T-helper 2 cell treated with Interferon-gamma antibody and Interleukin-4, amounts not matched to agents 5 μg/mL and 100 μg/mL, for 36 hours (primary cell): ENCODE measurements around the gene SOS2.

Experiments used
- DNase-seq: peaks from one replicate; pipeline ENCODE4 v3.0.0; 2021; ENCODE audit warnings: low spot score
- H3K27ac Mint-ChIP-seq: one replicate; pipeline ENCODE4 v1.8.0; 2021; ENCODE audit warnings: mild to moderate bottlenecking, mixed read lengths
- H3K27me3 Mint-ChIP-seq: one replicate; pipeline ENCODE4 v1.8.0; 2021; ENCODE audit warnings: low read depth, mixed read lengths
- H3K36me3 Mint-ChIP-seq: one replicate; pipeline ENCODE4 v1.8.0; 2021; ENCODE audit warnings: low read depth, mixed read lengths
- H3K4me1 Mint-ChIP-seq: one replicate; pipeline ENCODE4 v1.8.0; 2021; ENCODE audit warnings: low read depth, mixed read lengths
- H3K4me3 Mint-ChIP-seq: one replicate; pipeline ENCODE4 v1.8.0; 2022; ENCODE audit warnings: mild to moderate bottlenecking, moderate library complexity, mixed read lengths
- H3K9me3 Mint-ChIP-seq: one replicate; pipeline ENCODE4 v1.8.0; 2021; ENCODE audit warnings: mixed read lengths

The SOS2 gene

GRCh38 chr14:50117456-50117855, 113.9 kb downstream of the SOS2 start:
- Mint-ChIP-seq H3K4me3 (no peak overlapping the region), H3K27ac (no peak overlapping the region)

GRCh38 chr14:50116966-50117365, 114.4 kb downstream of the SOS2 start:
- H3K36me3 Mint-ChIP-seq = peaks cover 32% of the 10 kb centered on the region
- H3K4me3 Mint-ChIP-seq = peak overlapping the region; percentile 96
- H3K4me1 Mint-ChIP-seq = peaks cover 17% of the 10 kb centered on the region
- no peaks in the 10 kb centered on the region for H3K27me3 Mint-ChIP-seq
- H3K9me3 Mint-ChIP-seq = no peaks in the 10 kb centered on the region
- no peak for DNase-seq
- peak overlapping the region; percentile 99 for H3K27ac Mint-ChIP-seq

More at GRCh38 chr14:50117456-50117855, 113.9 kb downstream of the SOS2 start:
- no peaks in the 10 kb centered on the region for H3K9me3 Mint-ChIP-seq
- DNase-seq = no peak
- H3K4me1 Mint-ChIP-seq = peaks cover 17% of the 10 kb centered on the region
- no peaks in the 10 kb centered on the region for H3K27me3 Mint-ChIP-seq
- peaks cover 29% of the 10 kb centered on the region for H3K36me3 Mint-ChIP-seq

DNA sequence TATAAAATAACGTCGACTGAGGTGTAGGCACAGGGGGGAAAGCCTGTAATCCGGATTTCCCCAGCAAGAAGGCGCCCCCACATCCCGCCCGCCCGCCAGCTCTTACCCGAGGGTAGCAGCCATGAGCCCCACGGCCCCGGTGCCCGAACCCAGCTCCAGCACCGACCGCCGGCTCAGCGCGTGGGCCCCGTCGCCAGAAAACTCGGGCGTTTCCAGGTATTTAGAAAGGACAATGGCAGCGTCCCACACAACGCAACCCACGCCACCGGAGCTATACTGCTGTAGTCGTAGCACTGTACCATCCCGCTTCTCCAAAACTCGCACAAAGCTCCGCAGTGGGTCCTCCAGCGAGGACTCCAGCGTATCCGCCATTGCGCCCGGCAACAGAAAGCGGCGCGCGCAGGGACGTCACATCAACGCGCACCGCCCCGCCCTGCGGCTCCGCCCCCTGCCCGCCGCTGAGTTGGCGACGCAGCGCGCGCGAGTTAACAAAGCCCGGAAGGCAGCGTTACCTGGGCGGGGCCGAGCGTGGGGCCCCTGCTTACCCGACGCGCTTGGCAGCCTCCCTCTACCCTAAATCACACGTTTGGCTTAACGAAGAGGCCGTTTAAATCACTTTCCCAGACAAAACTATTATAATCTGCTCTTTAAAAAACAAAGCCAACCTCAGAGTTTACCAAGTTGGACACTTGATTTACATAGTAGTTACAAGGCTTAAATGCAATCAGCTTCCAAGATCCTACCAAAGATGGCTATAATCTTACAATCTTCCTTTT, 115.0 kb downstream of the SOS2 start, which contains the start of gene VCPKMT:
VCPKMT (minus strand) TSS at position 392 of the 776 bp plus-strand sequence; CDS start at position 372, 20 bp downstream.
- H3K36me3 Mint-ChIP-seq = peaks cover 34% of the 10 kb centered on the region
- DNase-seq = peak; percentile 97
- peak within 1 kb of the TSS; percentile 96 for H3K4me3 Mint-ChIP-seq
- H3K9me3 Mint-ChIP-seq = no peaks in the 10 kb centered on the region
- H3K27ac Mint-ChIP-seq = peak within 1 kb of the TSS; percentile 99
- peaks cover 17% of the 10 kb centered on the region for H3K4me1 Mint-ChIP-seq
- H3K27me3 Mint-ChIP-seq = no peaks in the 10 kb centered on the region

DNA sequence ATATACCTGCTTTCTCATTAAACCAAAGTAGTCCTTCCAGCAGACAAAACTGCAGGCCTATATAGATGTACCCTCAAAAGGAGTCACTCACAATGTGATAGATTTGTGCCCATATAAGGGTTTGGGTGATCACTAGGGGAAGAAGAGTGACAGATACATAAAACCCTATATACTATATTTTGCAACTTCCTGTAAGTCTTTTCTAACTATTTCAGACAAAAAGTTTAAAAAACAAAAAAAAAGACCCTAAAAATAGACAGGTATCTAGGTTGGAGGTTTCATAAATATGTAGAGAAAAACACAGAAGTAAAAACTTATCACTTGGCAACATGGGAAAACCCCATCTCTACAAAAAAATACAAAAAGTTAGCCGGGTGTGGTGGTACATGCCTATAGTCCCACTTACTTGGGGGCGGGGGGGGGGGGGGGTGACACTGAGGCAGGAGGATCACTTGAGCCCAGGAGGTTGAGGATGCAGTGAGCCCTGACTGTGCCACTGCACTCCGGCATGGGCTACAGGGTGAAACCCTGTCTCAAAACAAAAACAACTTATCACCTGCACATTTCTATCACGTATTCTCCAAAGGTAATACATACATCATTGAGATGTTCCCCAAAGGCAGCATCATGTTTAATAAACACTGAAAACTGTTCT, 117.9 kb downstream of the SOS2 start:
- peaks cover 19% of the 10 kb centered on the region for H3K4me1 Mint-ChIP-seq
- DNase-seq = no peak
- no peaks in the 10 kb centered on the region for H3K9me3 Mint-ChIP-seq
- no peak overlapping the region for H3K4me3 Mint-ChIP-seq
- peak overlapping the region; percentile 21 for H3K27ac Mint-ChIP-seq
- H3K36me3 Mint-ChIP-seq = peaks cover 50% of the 10 kb centered on the region
- H3K27me3 Mint-ChIP-seq = no peaks in the 10 kb centered on the region

- Mint-ChIP-seq H3K36me3 (peaks cover 47% of the 10 kb centered on the region), H3K4me1 (peaks cover 12% of the 10 kb centered on the region), H3K9me3 (no peaks in the 10 kb centered on the region), H3K27ac (no peak overlapping the region), H3K27me3 (no peaks in the 10 kb centered on the region), H3K4me3 (no peak overlapping the region)
- DNase-seq = no peak
These were observed 120.9 kb downstream of the SOS2 start for GRCh38 chr14:50110323-50111037.

DNA sequence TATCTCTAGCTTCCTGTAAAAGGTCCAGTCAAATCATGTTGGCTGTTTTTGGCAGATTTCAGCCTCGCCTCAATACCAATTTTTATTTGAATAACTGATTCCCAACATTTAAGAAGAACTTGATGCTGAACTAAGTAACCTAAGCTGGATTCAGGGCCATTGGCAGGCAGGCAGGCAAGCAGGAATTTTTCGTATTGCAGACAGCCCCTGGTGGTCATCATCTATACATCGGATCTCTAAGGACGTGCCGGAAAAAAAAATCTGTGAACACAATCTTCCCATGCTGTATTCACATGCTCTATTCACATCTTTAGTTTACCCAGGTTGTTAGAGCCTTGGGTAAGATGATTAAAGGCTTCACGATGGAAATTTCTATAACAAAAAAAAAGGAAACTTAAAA, 122.0 kb downstream of the SOS2 start:
- Mint-ChIP-seq H3K27ac (no peak overlapping the region), H3K36me3 (peaks cover 43% of the 10 kb centered on the region), H3K9me3 (no peaks in the 10 kb centered on the region), H3K4me1 (peaks cover 10% of the 10 kb centered on the region), H3K4me3 (no peak overlapping the region), H3K27me3 (no peaks in the 10 kb centered on the region)
- DNase-seq = no peak

- H3K9me3 Mint-ChIP-seq = no peaks in the 10 kb centered on the region
- H3K27me3 Mint-ChIP-seq = no peaks in the 10 kb centered on the region
- no peak overlapping the region for H3K4me3 Mint-ChIP-seq
- peaks cover 38% of the 10 kb centered on the region for H3K36me3 Mint-ChIP-seq
- H3K27ac Mint-ChIP-seq = no peak overlapping the region
- no peak for DNase-seq
- peaks cover 15% of the 10 kb centered on the region for H3K4me1 Mint-ChIP-seq
These were observed 123.5 kb downstream of the SOS2 start for GRCh38 chr14:50107850-50108249.

GRCh38 chr14:50106178-50106577, 125.2 kb downstream of the SOS2 start:
- Mint-ChIP-seq H3K4me3 (no peak overlapping the region), H3K9me3 (no peaks in the 10 kb centered on the region), H3K27me3 (no peaks in the 10 kb centered on the region), H3K27ac (no peak overlapping the region), H3K4me1 (peaks cover 15% of the 10 kb centered on the region), H3K36me3 (peaks cover 31% of the 10 kb centered on the region)
- DNase-seq = no peak

DNA sequence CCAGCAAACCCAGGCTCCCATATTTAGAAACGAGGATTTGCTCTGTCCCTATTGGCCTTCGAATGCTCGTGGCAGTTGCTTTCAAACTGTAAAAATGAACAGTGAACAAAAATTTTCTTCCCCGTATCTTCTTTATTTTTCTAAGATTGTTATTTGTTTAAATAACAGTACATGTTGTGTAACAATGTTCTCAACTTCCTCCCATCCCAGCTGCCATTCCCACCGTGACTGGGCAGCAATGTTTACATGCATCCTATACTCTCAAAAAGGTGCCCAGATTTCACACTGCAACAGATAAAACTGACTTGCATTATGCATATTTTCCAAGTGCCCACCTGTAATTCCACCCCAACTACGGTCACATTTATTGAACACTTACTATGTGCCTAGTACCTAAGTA, 127.8 kb downstream of the SOS2 start:
- Mint-ChIP-seq H3K27me3 (no peaks in the 10 kb centered on the region), H3K4me3 (peak overlapping the region; percentile 55), H3K4me1 (peaks cover 32% of the 10 kb centered on the region), H3K36me3 (peaks cover 17% of the 10 kb centered on the region), H3K9me3 (no peaks in the 10 kb centered on the region), H3K27ac (peak overlapping the region; percentile 56)
- DNase-seq = no peak

GRCh38 chr14:50101417-50101816, 130.0 kb downstream of the SOS2 start:
- Mint-ChIP-seq H3K36me3 (peaks cover 11% of the 10 kb centered on the region), H3K4me3 (no peak overlapping the region), H3K4me1 (peaks cover 39% of the 10 kb centered on the region), H3K9me3 (no peaks in the 10 kb centered on the region), H3K27me3 (peaks cover 4% of the 10 kb centered on the region), H3K27ac (no peak overlapping the region)
- no peak for DNase-seq

GRCh38 chr14:50100805-50101204, 130.6 kb downstream of the SOS2 start:
- Mint-ChIP-seq H3K27ac (no peak overlapping the region), H3K27me3 (peaks cover 4% of the 10 kb centered on the region), H3K4me3 (no peak overlapping the region), H3K36me3 (peaks cover 13% of the 10 kb centered on the region), H3K9me3 (peaks cover 1% of the 10 kb centered on the region), H3K4me1 (peaks cover 45% of the 10 kb centered on the region)
- no peak for DNase-seq

GRCh38 chr14:50099335-50099734, 132.0 kb downstream of the SOS2 start:
- DNase-seq = no peak
- peaks cover 48% of the 10 kb centered on the region for H3K4me1 Mint-ChIP-seq
- H3K9me3 Mint-ChIP-seq = peaks cover 3% of the 10 kb centered on the region
- no peak overlapping the region for H3K27ac Mint-ChIP-seq
- peaks cover 4% of the 10 kb centered on the region for H3K27me3 Mint-ChIP-seq
- peaks cover 14% of the 10 kb centered on the region for H3K36me3 Mint-ChIP-seq
- no peak overlapping the region for H3K4me3 Mint-ChIP-seq

DNA sequence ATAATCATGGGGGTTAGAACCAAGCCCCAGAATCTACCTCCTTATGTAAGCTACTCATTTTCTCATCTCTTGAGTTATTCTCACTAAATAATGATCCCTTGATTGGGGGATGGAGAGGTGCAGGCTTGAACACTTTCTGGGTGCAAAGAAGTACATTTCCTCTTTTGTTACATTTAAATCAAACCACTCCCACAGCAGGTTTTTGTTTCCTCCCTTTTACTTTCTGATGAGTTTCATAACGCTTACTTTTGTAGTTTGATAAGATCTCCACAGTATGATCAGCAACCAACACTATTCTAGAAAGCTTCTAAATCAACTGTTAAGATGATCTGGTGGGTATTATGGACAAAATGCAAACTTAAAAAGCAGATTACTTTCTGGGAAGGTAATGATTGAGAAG, 135.5 kb downstream of the SOS2 start:
- H3K27me3 Mint-ChIP-seq = peaks cover 4% of the 10 kb centered on the region
- H3K9me3 Mint-ChIP-seq = peaks cover 3% of the 10 kb centered on the region
- peaks cover 12% of the 10 kb centered on the region for H3K36me3 Mint-ChIP-seq
- peaks cover 61% of the 10 kb centered on the region for H3K4me1 Mint-ChIP-seq
- DNase-seq = no peak
- H3K27ac Mint-ChIP-seq = peak overlapping the region; percentile 81
- peak overlapping the region; percentile 55 for H3K4me3 Mint-ChIP-seq
